HepG2 (cell line): Measurements from ENCODE around the gene RREB1. TPM values are rescaled to one million over a fixed set of nuclear protein-coding genes. Genes with fewer than 3 reads are reported as not detected.

ENCODE experiments used
- AGO2 ChIP-seq: fragments of 200-400 bp; formaldehyde crosslinking; optimal IDR thresholded peaks from 2 replicates; pipeline ENCODE3; 2017; ENCODE audit warnings: mild to moderate bottlenecking, low read depth, low read length, moderate library complexity
- ARID4A ChIP-seq: sonication (generic); formaldehyde crosslinking; IDR thresholded peaks from 2 replicates; pipeline ENCODE4 v1.5.0; 2020; ENCODE audit warnings: mild to moderate bottlenecking, missing genetic modification reagents, borderline replicate concordance
- FOXJ3 ChIP-seq: sonication (generic); formaldehyde crosslinking; IDR thresholded peaks from 2 replicates; pipeline ENCODE4 v1.4.0; 2020; ENCODE audit warnings: missing genetic modification reagents, mild to moderate bottlenecking, borderline replicate concordance
- GRHL1 ChIP-seq: sonication (generic); formaldehyde crosslinking; conservative IDR thresholded peaks from 2 replicates; pipeline ENCODE4 v1.8.0; 2022; ENCODE audit warnings: missing genetic modification reagents
- HOXA5 ChIP-seq: sonication (generic); formaldehyde crosslinking; IDR thresholded peaks from 2 replicates; pipeline ENCODE4 v1.4.0; 2020; ENCODE audit warnings: missing genetic modification reagents
- MTA1 ChIP-seq: sonication (generic); formaldehyde crosslinking; IDR thresholded peaks from 2 replicates; pipeline ENCODE4 v1.4.0; 2020; ENCODE audit warnings: missing genetic modification reagents, mild to moderate bottlenecking, borderline replicate concordance
- MXD3 ChIP-seq: IDR thresholded peaks from 2 replicates; pipeline ENCODE4 v1.6.1; 2016; ENCODE audit warnings: mild to moderate bottlenecking, missing biosample characterization, missing genetic modification reagents
- PAF1 ChIP-seq: IDR thresholded peaks from 2 replicates; pipeline ENCODE4 v1.6.1; 2016; ENCODE audit warnings: missing genetic modification reagents, missing compliant biosample characterization
- PITX1 ChIP-seq: sonication (generic); formaldehyde crosslinking; IDR thresholded peaks from 2 replicates; pipeline ENCODE4 v1.5.1; 2020; ENCODE audit warnings: mild to moderate bottlenecking, missing genetic modification reagents
- PLRG1 ChIP-seq: fragments of 450-650 bp; conservative IDR thresholded peaks from 2 replicates; pipeline ENCODE4 v1.6.1; 2016
- SOX13 ChIP-seq, 3 experiments: fragments of 450-650 bp in 1 of 3; sonication (generic) in 1 of 3; formaldehyde crosslinking in 1 of 3; IDR thresholded peaks in 2 of 3; conservative IDR thresholded peaks in 1 of 3; 2 replicates each; pipeline versions ENCODE4 v1.5.0 to v1.6.1; 2016 to 2020; ENCODE audit warnings: antibody characterized with exemption in 1 of 3, mild to moderate bottlenecking in 1 of 3, missing compliant biosample characterization in 1 of 3, missing genetic modification reagents in 1 of 3, moderate library complexity in 1 of 3
- ZBTB1 ChIP-seq: sonication (generic); formaldehyde crosslinking; IDR thresholded peaks from 2 replicates; pipeline ENCODE4 v1.4.0; 2020; ENCODE audit warnings: missing genetic modification reagents, borderline replicate concordance
- ZBTB20 ChIP-seq: sonication (generic); formaldehyde crosslinking; IDR thresholded peaks from 2 replicates; pipeline ENCODE4 v1.8.1; 2023; ENCODE audit warnings: missing genetic modification reagents, low read depth, mild to moderate bottlenecking, borderline replicate concordance
- ZFAT ChIP-seq: sonication (generic); formaldehyde crosslinking; conservative IDR thresholded peaks from 2 replicates; pipeline ENCODE4 v1.8.1; 2023; ENCODE audit warnings: missing genetic modification reagents, inconsistent platforms
- ZFP1 ChIP-seq: IDR thresholded peaks from 2 replicates; pipeline ENCODE4 v1.6.1; 2016
- ZFP37 ChIP-seq: sonication (generic); formaldehyde crosslinking; IDR thresholded peaks from 2 replicates; pipeline ENCODE4 v1.4.0; 2020; ENCODE audit warnings: missing genetic modification reagents, borderline replicate concordance
- ZNF12 ChIP-seq: sonication (generic); formaldehyde crosslinking; IDR thresholded peaks from 2 replicates; pipeline ENCODE4 v1.5.0; 2020; ENCODE audit warnings: missing genetic modification reagents
- ZNF326 ChIP-seq: sonication (generic); formaldehyde crosslinking; IDR thresholded peaks from 2 replicates; pipeline ENCODE4 v1.4.0; 2020; ENCODE audit warnings: missing genetic modification reagents, borderline replicate concordance
- ZNF44 ChIP-seq: sonication (generic); formaldehyde crosslinking; IDR thresholded peaks from 2 replicates; pipeline ENCODE4 v1.5.1; 2020; ENCODE audit warnings: mild to moderate bottlenecking, missing genetic modification reagents
- ZNF598 ChIP-seq: sonication (generic); formaldehyde crosslinking; IDR thresholded peaks from 2 replicates; pipeline ENCODE4 v1.5.1; 2020; ENCODE audit warnings: mild to moderate bottlenecking, missing genetic modification reagents, borderline replicate concordance
- ZNF841 ChIP-seq: sonication (generic); formaldehyde crosslinking; IDR thresholded peaks from 2 replicates; pipeline ENCODE4 v1.8.1; 2023; ENCODE audit warnings: missing genetic modification reagents, borderline replicate concordance
- polyA plus RNA-seq, 8 experiments: library from polyadenylated mRNA; depleted of rRNA in 3 of 8; stranded (reverse) in 7 of 8; unstranded in 1 of 8; fragments of >200 nt; fragmentation: Illumina TruSeq in 4 of 8; extraction: Trizol in 4 of 8; gene quantifications; 2 replicates each; pipeline versions ENCODE4 v1.2.1 to v1.2.3, GENCODE V29; 2011 to 2016; ENCODE audit warnings: low read depth in 4 of 8, missing spikeins in 1 of 8, mixed read lengths in 1 of 8; ENCODE audit not compliant: insufficient read depth in 1 of 8
- total RNA-seq, 5 experiments: library from RNA; depleted of rRNA; stranded (reverse); fragments of >200 nt; fragmentation: Illumina TruSeq; extraction: Trizol; gene quantifications; 2 replicates each; pipeline ENCODE4 v1.2.3, GENCODE V29; 2016; ENCODE audit warnings: low read depth in 1 of 5
- TF ChIP-seq, protein P1 (sequence below): sonication (generic); formaldehyde crosslinking; conservative IDR thresholded peaks from 2 replicates; pipeline ENCODE4 v1.4.0; 2020; ENCODE audit warnings: missing genetic modification reagents

Gene RREB1
- total and polyA plus RNA-seq, 2 of the 13 experiments (the other 11 are each of a cell fraction or from before 2014, with no cell fraction given), result 6.1 to 23.2 TPM

- TF ChIP-seq ZFAT (CRISPR knock-in tag) (no peak), HOXA5 (CRISPR knock-in tag) (peak; percentile 65), SOX13 (IDR thresholded peaks at IDR 0.05) (no peak), SOX13 (CRISPR knock-in tag; conservative IDR thresholded peaks at IDR 0.05 in 1 of 2, IDR thresholded peaks at IDR 0.05 in 1 of 2) (no peak), ZFP1 (no peak), ZBTB1 (no peak), PITX1 (peak; percentile 45; the same call in 1 of the 2 replicates), GRHL1 (CRISPR knock-in tag) (no peak), AGO2 (peak; percentile 50), ARID4A (CRISPR knock-in tag) (peak; percentile 60; the same call in 1 of the 2 replicates), ZNF841 (CRISPR knock-in tag) (peak; percentile 48; the same call in 1 of the 2 replicates), PLRG1 (no peak), ZNF12 (CRISPR knock-in tag) (no peak), ZFP37 (CRISPR knock-in tag) (no peak), ZNF326 (CRISPR knock-in tag) (no peak), ZNF598 (CRISPR knock-in tag) (peak; percentile 79; the same call in 1 of the 2 replicates), ZNF44 (0 out of 2 replicates have a peak, but pooled peaks have one; percentile 35), FOXJ3 (CRISPR knock-in tag) (peak; percentile 35; the same call in 1 of the 2 replicates), MTA1 (CRISPR knock-in tag) (peak; percentile 60; the same call in 1 of the 2 replicates), ZBTB20 (CRISPR knock-in tag) (no peak), PAF1 (no peak), MXD3 (CRISPR knock-in tag) (no peak)
- TF ChIP-seq, protein P1, sequence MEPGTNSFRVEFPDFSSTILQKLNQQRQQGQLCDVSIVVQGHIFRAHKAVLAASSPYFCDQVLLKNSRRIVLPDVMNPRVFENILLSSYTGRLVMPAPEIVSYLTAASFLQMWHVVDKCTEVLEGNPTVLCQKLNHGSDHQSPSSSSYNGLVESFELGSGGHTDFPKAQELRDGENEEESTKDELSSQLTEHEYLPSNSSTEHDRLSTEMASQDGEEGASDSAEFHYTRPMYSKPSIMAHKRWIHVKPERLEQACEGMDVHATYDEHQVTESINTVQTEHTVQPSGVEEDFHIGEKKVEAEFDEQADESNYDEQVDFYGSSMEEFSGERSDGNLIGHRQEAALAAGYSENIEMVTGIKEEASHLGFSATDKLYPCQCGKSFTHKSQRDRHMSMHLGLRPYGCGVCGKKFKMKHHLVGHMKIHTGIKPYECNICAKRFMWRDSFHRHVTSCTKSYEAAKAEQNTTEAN (CRISPR knock-in tag), result no peak
These were observed 796 bp upstream of the RREB1 start (continued) for GRCh38 chr6:7106752-7107577.
